LNCAP (cell line): ENCODE measurements around the gene BCAP29.

Experiments
- CTCF ChIP-seq: fragments of 450-650 bp; IDR thresholded peaks from 2 replicates; pipeline ENCODE4 v1.5.1; 2017; ENCODE audit warnings: mild to moderate bottlenecking

BCAP29 gene

GRCh38 chr7:107614425-107614824 is 34.4 kb downstream of the BCAP29 start:
- TF ChIP-seq CTCF = no peak

GRCh38 chr7:107615910-107616680 is 36.0 kb downstream of the BCAP29 start:
- TF ChIP-seq CTCF = no peak

GRCh38 chr7:107622429-107622828 is 42.4 kb downstream of the BCAP29 start:
- no peak for TF ChIP-seq CTCF

- TF ChIP-seq CTCF = no peak
Measured at GRCh38 chr7:107622894-107623293, 42.8 kb downstream of the BCAP29 start.

DNA sequence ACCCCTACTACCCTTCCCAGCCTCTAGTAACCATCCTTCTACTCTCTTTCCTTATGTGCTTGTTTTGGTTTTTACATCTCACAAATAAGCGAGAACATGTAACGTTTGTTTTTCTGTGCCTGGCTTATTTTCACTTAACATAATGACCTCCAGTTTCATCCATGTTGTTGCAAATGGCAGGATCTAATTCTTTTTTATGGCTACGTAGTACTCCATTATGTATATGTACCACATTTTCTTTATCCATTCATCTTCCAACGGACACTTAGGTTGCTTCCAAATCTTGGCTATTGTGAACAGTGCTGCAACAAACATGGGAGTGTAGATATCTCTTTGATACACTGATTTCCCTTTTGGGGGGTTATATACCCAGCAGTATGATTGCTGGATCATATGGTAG is 47.0 kb downstream of the BCAP29 start:
- TF ChIP-seq CTCF = no peak

DNA sequence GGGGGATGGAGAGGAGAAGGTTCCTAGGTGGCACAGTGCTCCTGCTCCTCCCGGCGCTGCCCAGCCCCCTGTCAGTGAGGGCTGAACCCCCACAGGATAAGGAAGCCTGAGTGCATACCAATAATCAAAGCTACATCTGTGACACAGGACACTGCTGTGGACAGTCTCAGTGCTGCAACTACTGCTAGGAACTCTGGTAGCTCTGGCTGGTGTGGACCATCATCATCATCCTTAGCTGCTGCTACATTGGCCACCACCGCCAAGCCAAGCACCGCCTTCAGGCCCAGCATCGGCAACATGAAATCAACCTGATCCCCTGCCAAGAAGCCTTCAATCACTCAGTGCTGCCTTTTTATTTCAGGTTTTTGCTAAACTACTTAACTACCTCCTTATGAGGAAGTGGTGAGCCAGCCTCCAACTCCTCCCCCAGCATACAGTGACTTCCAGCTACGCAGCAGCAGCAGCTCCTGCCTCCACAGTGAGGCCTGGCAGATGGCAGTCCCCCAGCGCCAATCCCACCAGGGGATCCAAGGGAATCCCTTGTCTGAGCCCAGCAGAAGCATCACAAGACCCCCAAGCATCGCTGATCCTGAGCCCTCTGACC is 48.5 kb downstream of the BCAP29 start:
- TF ChIP-seq CTCF = no peak

GRCh38 chr7:107630342-107630741 is 50.3 kb downstream of the BCAP29 start:
- TF ChIP-seq CTCF = no peak
